IMR-90 (cell line): ENCODE results near the gene FAM124A.

Experiments used
- MAZ ChIP-seq: IDR thresholded peaks from 2 replicates; pipeline ENCODE4 v1.6.1; 2012; ENCODE audit warnings: low read depth, mild to moderate bottlenecking, low read length, improper control_type of control experiment, moderate library complexity, borderline replicate concordance
- MXI1 ChIP-seq: IDR thresholded peaks from 2 replicates; pipeline ENCODE4 v1.6.1; 2012; ENCODE audit warnings: low read depth, mild to moderate bottlenecking, low read length, moderate library complexity, borderline replicate concordance
- RCOR1 ChIP-seq: IDR thresholded peaks from 2 replicates; pipeline ENCODE4 v1.6.1; 2012; ENCODE audit warnings: mild to moderate bottlenecking, low read length, improper control_type of control experiment; ENCODE audit not compliant: insufficient replicate concordance
- SMC3 ChIP-seq: fragments of 150-350 bp; IDR thresholded peaks from 2 replicates; pipeline ENCODE4 v1.6.1; 2016; ENCODE audit warnings: low read depth, mild to moderate bottlenecking, antibody characterized with exemption, low read length, moderate library complexity
- TF ChIP-seq, protein P1 (sequence below): conservative IDR thresholded peaks from 2 replicates; pipeline ENCODE4 v1.5.1; 2012; ENCODE audit warnings: mild to moderate bottlenecking, low read depth, low read length, improper control_type of control experiment
- TF ChIP-seq, protein P2 (sequence below): fragments of 150-350 bp; IDR thresholded peaks from 2 replicates; pipeline ENCODE4 v1.6.1; 2016; ENCODE audit warnings: low read depth, mild to moderate bottlenecking, low read length, moderate library complexity, borderline replicate concordance

- no peak for TF ChIP-seq MAZ
- TF ChIP-seq, protein P1, sequence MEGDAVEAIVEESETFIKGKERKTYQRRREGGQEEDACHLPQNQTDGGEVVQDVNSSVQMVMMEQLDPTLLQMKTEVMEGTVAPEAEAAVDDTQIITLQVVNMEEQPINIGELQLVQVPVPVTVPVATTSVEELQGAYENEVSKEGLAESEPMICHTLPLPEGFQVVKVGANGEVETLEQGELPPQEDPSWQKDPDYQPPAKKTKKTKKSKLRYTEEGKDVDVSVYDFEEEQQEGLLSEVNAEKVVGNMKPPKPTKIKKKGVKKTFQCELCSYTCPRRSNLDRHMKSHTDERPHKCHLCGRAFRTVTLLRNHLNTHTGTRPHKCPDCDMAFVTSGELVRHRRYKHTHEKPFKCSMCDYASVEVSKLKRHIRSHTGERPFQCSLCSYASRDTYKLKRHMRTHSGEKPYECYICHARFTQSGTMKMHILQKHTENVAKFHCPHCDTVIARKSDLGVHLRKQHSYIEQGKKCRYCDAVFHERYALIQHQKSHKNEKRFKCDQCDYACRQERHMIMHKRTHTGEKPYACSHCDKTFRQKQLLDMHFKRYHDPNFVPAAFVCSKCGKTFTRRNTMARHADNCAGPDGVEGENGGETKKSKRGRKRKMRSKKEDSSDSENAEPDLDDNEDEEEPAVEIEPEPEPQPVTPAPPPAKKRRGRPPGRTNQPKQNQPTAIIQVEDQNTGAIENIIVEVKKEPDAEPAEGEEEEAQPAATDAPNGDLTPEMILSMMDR, result no peak
- TF ChIP-seq, protein P2, sequence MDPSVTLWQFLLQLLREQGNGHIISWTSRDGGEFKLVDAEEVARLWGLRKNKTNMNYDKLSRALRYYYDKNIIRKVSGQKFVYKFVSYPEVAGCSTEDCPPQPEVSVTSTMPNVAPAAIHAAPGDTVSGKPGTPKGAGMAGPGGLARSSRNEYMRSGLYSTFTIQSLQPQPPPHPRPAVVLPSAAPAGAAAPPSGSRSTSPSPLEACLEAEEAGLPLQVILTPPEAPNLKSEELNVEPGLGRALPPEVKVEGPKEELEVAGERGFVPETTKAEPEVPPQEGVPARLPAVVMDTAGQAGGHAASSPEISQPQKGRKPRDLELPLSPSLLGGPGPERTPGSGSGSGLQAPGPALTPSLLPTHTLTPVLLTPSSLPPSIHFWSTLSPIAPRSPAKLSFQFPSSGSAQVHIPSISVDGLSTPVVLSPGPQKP, result no peak
- TF ChIP-seq MXI1, result no peak
- TF ChIP-seq RCOR1, result no peak
- TF ChIP-seq SMC3, result no peak
Observed at GRCh38 chr13:51246418-51247277, 24.4 kb downstream of the FAM124A start.
